ENCODE data around the gene RPS5. TPM values are rescaled to one million over a fixed set of nuclear protein-coding genes. Genes with fewer than 3 reads are reported as not detected.
"Not testable (repeated sequence)": the region's sequence is repeated elsewhere in the genome, so short reads cannot be mapped to it uniquely, and the experiment has no call there.

Gene RPS5
- 2,354 TPM for polyA plus RNA-seq (2012; ENCODE audit: missing spikeins)

GRCh38 chr19:58386576-58387337, at the start of gene RPS5:
Gene RPS5, plus strand, starts transcription at chr19:58387269. Its CDS starts 869 bp downstream, at chr19:58388138.
- peak; percentile 99 for DNase-seq (ENCODE audit: insufficient read length)
- peak; percentile 98 for FAIRE-seq
- TF ChIP-seq POLR2AphosphoS5 (IDR thresholded peaks at IDR 0.05; ENCODE audit: low read depth, low read length) (peak; percentile 94), POLR2A (IDR thresholded peaks at IDR 0.05; ENCODE audit: low read depth, low read length) (peak; percentile 96), TAF1 (IDR thresholded peaks at IDR 0.05; ENCODE audit: borderline replicate concordance, low read depth, low read length) (peak; percentile 96)

GRCh38 chr19:58338336-58338735, 48.7 kb upstream of the RPS5 start:
- TF ChIP-seq POLR2A (IDR thresholded peaks at IDR 0.05; ENCODE audit: low read depth, low read length) (no peak), TAF1 (IDR thresholded peaks at IDR 0.05; ENCODE audit: borderline replicate concordance, low read depth, low read length) (no peak), POLR2AphosphoS5 (IDR thresholded peaks at IDR 0.05; ENCODE audit: low read depth, low read length) (no peak)
- FAIRE-seq, result no peak

GRCh38 chr19:58338825-58339558, 48.1 kb upstream of the RPS5 start:
- FAIRE-seq (no peak), DNase-seq (ENCODE audit: insufficient read length) (no peak)
- TF ChIP-seq POLR2AphosphoS5 (IDR thresholded peaks at IDR 0.05; ENCODE audit: low read depth, low read length), result no peak
- no peak for TF ChIP-seq TAF1 (IDR thresholded peaks at IDR 0.05; ENCODE audit: borderline replicate concordance, low read depth, low read length)
- TF ChIP-seq POLR2A (IDR thresholded peaks at IDR 0.05; ENCODE audit: low read depth, low read length), result no peak

More at GRCh38 chr19:58338336-58338735, 48.7 kb upstream of the RPS5 start:
- no peak for DNase-seq (ENCODE audit: insufficient read length)

- DNase-seq (ENCODE audit: insufficient read length), result no peak
- no peak for FAIRE-seq
- no peak for TF ChIP-seq POLR2A (IDR thresholded peaks at IDR 0.05; ENCODE audit: low read depth, low read length)
- TF ChIP-seq POLR2AphosphoS5 (IDR thresholded peaks at IDR 0.05; ENCODE audit: low read depth, low read length), result no peak
- no peak for TF ChIP-seq TAF1 (IDR thresholded peaks at IDR 0.05; ENCODE audit: borderline replicate concordance, low read depth, low read length)
Measured at GRCh38 chr19:58345558-58345957, 41.5 kb upstream of the RPS5 start.

GRCh38 chr19:58346961-58347929, 39.8 kb upstream of the RPS5 start:
- no peak for TF ChIP-seq POLR2AphosphoS5 (IDR thresholded peaks at IDR 0.05; ENCODE audit: low read depth, low read length)
- TF ChIP-seq POLR2A (IDR thresholded peaks at IDR 0.05; ENCODE audit: low read depth, low read length), result peak; percentile 71
- TF ChIP-seq TAF1 (IDR thresholded peaks at IDR 0.05; ENCODE audit: borderline replicate concordance, low read depth, low read length), result no peak
- FAIRE-seq (peak; percentile 96), DNase-seq (ENCODE audit: insufficient read length) (peak; percentile 92)

- not testable (repeated sequence) for FAIRE-seq; DNase-seq (ENCODE audit: insufficient read length)
Measured at GRCh38 chr19:58348080-58348479, 39.0 kb upstream of the RPS5 start.

GRCh38 chr19:58349590-58349989, 37.5 kb upstream of the RPS5 start:
- no peak for FAIRE-seq
- TF ChIP-seq POLR2AphosphoS5 (IDR thresholded peaks at IDR 0.05; ENCODE audit: low read depth, low read length), result no peak
- TF ChIP-seq POLR2A (IDR thresholded peaks at IDR 0.05; ENCODE audit: low read depth, low read length), result no peak
- TF ChIP-seq TAF1 (IDR thresholded peaks at IDR 0.05; ENCODE audit: borderline replicate concordance, low read depth, low read length), result no peak
- no peak for DNase-seq (ENCODE audit: insufficient read length)

GRCh38 chr19:58350001-58350861, 36.8 kb upstream of the RPS5 start:
- TF ChIP-seq POLR2A (IDR thresholded peaks at IDR 0.05; ENCODE audit: low read depth, low read length) (no peak), TAF1 (IDR thresholded peaks at IDR 0.05; ENCODE audit: borderline replicate concordance, low read depth, low read length) (no peak), POLR2AphosphoS5 (IDR thresholded peaks at IDR 0.05; ENCODE audit: low read depth, low read length) (no peak)
- FAIRE-seq, result no peak
- DNase-seq (ENCODE audit: insufficient read length), result no peak

GRCh38 chr19:58350871-58351557, 36.1 kb upstream of the RPS5 start:
- TF ChIP-seq POLR2AphosphoS5 (IDR thresholded peaks at IDR 0.05; ENCODE audit: low read depth, low read length) (no peak), POLR2A (IDR thresholded peaks at IDR 0.05; ENCODE audit: low read depth, low read length) (no peak), TAF1 (IDR thresholded peaks at IDR 0.05; ENCODE audit: borderline replicate concordance, low read depth, low read length) (no peak)
- DNase-seq (ENCODE audit: insufficient read length) (no peak), FAIRE-seq (no peak)

GRCh38 chr19:58351558-58351878, 35.6 kb upstream of the RPS5 start:
- TF ChIP-seq POLR2AphosphoS5 (IDR thresholded peaks at IDR 0.05; ENCODE audit: low read depth, low read length), result no peak
- TF ChIP-seq TAF1 (IDR thresholded peaks at IDR 0.05; ENCODE audit: borderline replicate concordance, low read depth, low read length), result no peak
- no peak for TF ChIP-seq POLR2A (IDR thresholded peaks at IDR 0.05; ENCODE audit: low read depth, low read length)
- no peak for FAIRE-seq
- no peak for DNase-seq (ENCODE audit: insufficient read length)

Data from GM12892 (cell line).